ENCODE data around the gene ABHD12B. TPM values are rescaled to one million over a fixed set of nuclear protein-coding genes. Genes with fewer than 3 reads are reported as not detected.

The ABHD12B gene
- total and polyA plus RNA-seq, 12 donors = not detected

DNA sequence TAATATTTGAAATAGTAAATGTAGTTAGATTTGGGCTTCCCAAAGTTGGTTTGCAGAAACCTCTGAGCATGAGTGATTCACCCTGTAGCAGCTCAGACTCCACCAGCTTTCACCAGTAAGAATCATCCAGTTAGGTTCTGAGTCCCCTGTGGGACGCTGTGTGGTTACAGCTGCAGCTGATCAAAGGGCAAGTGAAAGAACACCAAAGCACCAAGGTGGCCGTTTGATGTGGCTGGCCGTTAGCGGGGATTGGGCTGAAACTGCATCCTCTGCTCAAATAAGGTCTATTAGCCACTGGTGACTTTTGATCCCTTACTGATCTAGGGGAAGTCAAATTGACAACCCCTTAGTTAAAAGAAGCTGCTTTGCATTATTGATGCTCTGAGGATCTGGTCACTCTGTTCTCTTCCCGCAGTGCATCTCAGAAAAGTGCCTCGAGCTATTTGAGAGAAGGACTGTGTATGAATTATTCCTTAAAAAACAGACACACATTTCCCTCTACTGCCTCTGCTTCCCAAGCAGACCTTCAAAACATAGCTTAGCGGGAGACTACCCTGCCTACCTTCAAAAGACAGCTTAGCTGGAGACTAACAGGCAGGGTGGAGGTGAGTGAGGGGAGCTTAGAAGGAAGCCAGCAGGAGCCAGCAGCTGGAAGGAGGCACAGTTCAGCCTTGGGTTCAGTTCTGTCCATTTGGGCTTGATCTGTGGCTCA, 3.7 kb downstream of the ABHD12B start:
- peaks cover 0 to 17% (median 0%) of the 10 kb centered on the region in 9 donors for H3K4me1 ChIP-seq
- H3K27me3 ChIP-seq = peaks cover 9 to 45% (median 28%) of the 10 kb centered on the region in 7 donors
- no peak overlapping the region for H3K27ac ChIP-seq
- H3K36me3 ChIP-seq = no peaks in the 10 kb centered on the region
- H3K9me3 ChIP-seq = no peaks in the 10 kb centered on the region
- WGBS, 2 donors = 57 to 63% methylated on average over 7 of the region's 7 CpGs
- no peak for ATAC-seq
- intact Hi-C loops (cut with DNase I) = no loop called here
- no peak overlapping the region for H3K4me3 ChIP-seq
- DNase-seq = no peak
- TF ChIP-seq, protein P1, sequence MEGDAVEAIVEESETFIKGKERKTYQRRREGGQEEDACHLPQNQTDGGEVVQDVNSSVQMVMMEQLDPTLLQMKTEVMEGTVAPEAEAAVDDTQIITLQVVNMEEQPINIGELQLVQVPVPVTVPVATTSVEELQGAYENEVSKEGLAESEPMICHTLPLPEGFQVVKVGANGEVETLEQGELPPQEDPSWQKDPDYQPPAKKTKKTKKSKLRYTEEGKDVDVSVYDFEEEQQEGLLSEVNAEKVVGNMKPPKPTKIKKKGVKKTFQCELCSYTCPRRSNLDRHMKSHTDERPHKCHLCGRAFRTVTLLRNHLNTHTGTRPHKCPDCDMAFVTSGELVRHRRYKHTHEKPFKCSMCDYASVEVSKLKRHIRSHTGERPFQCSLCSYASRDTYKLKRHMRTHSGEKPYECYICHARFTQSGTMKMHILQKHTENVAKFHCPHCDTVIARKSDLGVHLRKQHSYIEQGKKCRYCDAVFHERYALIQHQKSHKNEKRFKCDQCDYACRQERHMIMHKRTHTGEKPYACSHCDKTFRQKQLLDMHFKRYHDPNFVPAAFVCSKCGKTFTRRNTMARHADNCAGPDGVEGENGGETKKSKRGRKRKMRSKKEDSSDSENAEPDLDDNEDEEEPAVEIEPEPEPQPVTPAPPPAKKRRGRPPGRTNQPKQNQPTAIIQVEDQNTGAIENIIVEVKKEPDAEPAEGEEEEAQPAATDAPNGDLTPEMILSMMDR (IDR thresholded peaks at IDR 0.05) = no peak

DNA sequence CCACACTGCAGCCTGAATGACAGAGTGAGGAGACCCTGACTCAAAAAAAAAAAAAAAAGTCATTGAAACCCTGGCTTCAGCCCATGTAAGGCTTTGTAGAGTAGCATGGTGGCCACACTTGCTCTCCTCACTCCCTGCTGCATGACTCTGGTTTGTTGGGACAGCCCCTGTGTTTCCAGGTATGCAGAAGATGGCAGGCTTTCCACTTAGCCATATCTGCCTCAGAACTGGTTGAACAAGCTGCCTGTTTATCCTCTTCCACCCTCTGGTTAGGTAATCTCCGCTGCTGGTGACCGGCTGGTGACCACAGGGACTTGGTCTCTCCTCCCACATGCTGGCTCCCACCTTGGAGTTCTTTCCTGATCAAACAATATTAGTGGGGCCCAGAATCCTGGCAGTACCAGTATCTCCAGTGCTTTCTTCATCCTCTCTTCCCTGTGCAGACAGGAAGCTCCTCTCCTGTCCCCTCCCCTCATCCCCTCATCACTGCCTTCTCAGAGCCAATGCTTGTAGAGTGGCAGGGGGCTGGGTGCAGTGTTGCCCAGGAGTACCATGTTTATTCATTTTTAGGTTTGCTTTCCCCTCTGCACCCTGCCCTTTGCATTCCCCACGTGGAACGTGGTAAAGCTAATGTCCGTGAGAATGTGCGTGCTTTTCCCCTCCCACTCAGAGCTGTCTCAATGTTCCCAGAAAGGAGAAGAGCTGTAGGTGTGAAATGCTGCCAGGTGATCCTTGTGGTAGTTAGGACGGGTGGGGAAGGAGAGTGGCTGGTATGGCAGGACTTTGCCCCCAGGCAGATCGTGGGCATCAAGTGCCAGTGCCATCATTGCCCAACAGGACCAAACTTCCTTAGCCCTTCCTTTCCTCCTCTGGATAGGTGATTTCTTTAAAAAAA, 11.3 kb downstream of the ABHD12B start:
- Histone ChIP-seq H3K27ac (no peak overlapping the region), H3K27me3 (peaks cover 0 to 11% (median 0%) of the 10 kb centered on the region in 7 donors), H3K4me3 (no peak overlapping the region), H3K4me1 (no peaks in the 10 kb centered on the region), H3K9me3 (no peaks in the 10 kb centered on the region), H3K36me3 (peaks cover 0 to 5% (median 0%) of the 10 kb centered on the region in 9 donors)
- WGBS, 2 donors = 76 to 86% methylated on average over 8 of the region's 8 CpGs
- intact Hi-C loops (cut with DNase I) = no loop called here
- TF ChIP-seq, protein P1 (IDR thresholded peaks at IDR 0.05) = no peak
- ATAC-seq (no peak), DNase-seq (no peak)

DNA sequence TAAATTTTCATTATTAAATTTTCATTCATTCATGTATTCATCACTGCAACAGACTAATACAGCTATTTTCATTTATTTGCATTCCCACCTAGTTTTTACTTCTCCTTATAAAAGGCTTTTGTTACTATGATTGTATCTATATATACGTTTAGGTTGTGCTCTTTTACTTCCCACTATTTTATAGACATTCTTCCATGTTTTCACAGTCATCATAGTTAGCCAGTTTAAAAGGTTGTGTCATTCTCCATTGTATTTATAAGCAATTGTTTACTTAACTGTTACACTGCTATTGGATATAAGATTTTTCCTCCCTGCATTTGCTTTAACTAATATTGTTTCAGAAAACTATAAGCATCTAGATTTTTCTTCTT, 12.0 kb downstream of the ABHD12B start:
- Histone ChIP-seq H3K36me3 (peaks cover 0 to 5% (median 0%) of the 10 kb centered on the region in 9 donors), H3K4me1 (no peaks in the 10 kb centered on the region), H3K4me3 (no peak overlapping the region), H3K27ac (no peak overlapping the region), H3K9me3 (no peaks in the 10 kb centered on the region), H3K27me3 (peaks cover 0 to 11% (median 0%) of the 10 kb centered on the region in 7 donors)
- 76 to 87% methylated on average over 1 of the region's 1 CpG for WGBS, 2 donors
- intact Hi-C loops (cut with DNase I) = no loop called here
- DNase-seq = no peak
- ATAC-seq = no peak
- TF ChIP-seq, protein P1 (IDR thresholded peaks at IDR 0.05) = no peak

- Histone ChIP-seq H3K4me1 (no peaks in the 10 kb centered on the region), H3K27ac (no peak overlapping the region), H3K27me3 (peaks cover 0 to 11% (median 0%) of the 10 kb centered on the region in 7 donors), H3K36me3 (peaks cover 0 to 5% (median 0%) of the 10 kb centered on the region in 9 donors), H3K4me3 (no peak overlapping the region), H3K9me3 (no peaks in the 10 kb centered on the region)
- DNase-seq (no peak), ATAC-seq (no peak)
- intact Hi-C loops (cut with DNase I) = no loop called here
- TF ChIP-seq, protein P1 (IDR thresholded peaks at IDR 0.05) = no peak
Observed at GRCh38 chr14:50887476-50887875, 15.6 kb downstream of the ABHD12B start.
